Parathyroid adenoma (tissue), 2 donors: ENCODE data around the gene PTPRT.
A peak's percentile ranks its signal among the peaks of the same experiment; 100 is the strongest.

Experiments
- H2AFZ ChIP-seq: fragments of 300-600 bp; sonication (generic); one replicate; pipeline ENCODE4 v1.7.0; 2017; ENCODE audit warnings: antibody characterized with exemption, mild to moderate bottlenecking
- H3K27ac ChIP-seq: fragments of 300-600 bp; sonication (generic); one replicate; pipeline ENCODE4 v1.7.0; 2017
- H3K27me3 ChIP-seq: fragments of 300-600 bp; sonication (generic); one replicate; pipeline ENCODE4 v1.7.0; 2017; ENCODE audit warnings: low read length; ENCODE audit not compliant: control insufficient read depth, insufficient read depth
- H3K36me3 ChIP-seq: fragments of 300-600 bp; sonication (generic); one replicate; pipeline ENCODE4 v1.7.0; 2017; ENCODE audit warnings: low read length; ENCODE audit not compliant: control insufficient read depth, insufficient read depth
- H3K4me1 ChIP-seq: fragments of 300-600 bp; sonication (generic); one replicate; pipeline ENCODE4 v1.7.0; 2017; ENCODE audit warnings: control low read depth
- H3K4me2 ChIP-seq: fragments of 300-600 bp; sonication (generic); one replicate; pipeline ENCODE4 v1.7.0; 2017; ENCODE audit warnings: low read length
- H3K4me3 ChIP-seq: fragments of 300-600 bp; sonication (generic); one replicate; pipeline ENCODE4 v1.7.0; 2017; ENCODE audit warnings: low read depth, low read length
- H3K79me2 ChIP-seq: fragments of 300-600 bp; sonication (generic); one replicate; pipeline ENCODE4 v1.7.0; 2017; ENCODE audit warnings: control low read depth
- H3K9ac ChIP-seq: fragments of 300-600 bp; sonication (generic); one replicate; pipeline ENCODE4 v1.7.0; 2017; ENCODE audit warnings: mild to moderate bottlenecking
- H3K9me3 ChIP-seq: fragments of 300-600 bp; sonication (generic); one replicate; pipeline ENCODE4 v1.7.0; 2017; ENCODE audit warnings: low read length; ENCODE audit not compliant: control insufficient read depth
- TF ChIP-seq, protein P1 (sequence below): fragments of 300-600 bp; sonication (generic); IDR thresholded peaks from one replicate; pipeline ENCODE4 v1.7.0; 2017; ENCODE audit warnings: antibody characterized with exemption, mild to moderate bottlenecking
- donor health status: primary hyperparathyroidism.

Gene PTPRT

DNA sequence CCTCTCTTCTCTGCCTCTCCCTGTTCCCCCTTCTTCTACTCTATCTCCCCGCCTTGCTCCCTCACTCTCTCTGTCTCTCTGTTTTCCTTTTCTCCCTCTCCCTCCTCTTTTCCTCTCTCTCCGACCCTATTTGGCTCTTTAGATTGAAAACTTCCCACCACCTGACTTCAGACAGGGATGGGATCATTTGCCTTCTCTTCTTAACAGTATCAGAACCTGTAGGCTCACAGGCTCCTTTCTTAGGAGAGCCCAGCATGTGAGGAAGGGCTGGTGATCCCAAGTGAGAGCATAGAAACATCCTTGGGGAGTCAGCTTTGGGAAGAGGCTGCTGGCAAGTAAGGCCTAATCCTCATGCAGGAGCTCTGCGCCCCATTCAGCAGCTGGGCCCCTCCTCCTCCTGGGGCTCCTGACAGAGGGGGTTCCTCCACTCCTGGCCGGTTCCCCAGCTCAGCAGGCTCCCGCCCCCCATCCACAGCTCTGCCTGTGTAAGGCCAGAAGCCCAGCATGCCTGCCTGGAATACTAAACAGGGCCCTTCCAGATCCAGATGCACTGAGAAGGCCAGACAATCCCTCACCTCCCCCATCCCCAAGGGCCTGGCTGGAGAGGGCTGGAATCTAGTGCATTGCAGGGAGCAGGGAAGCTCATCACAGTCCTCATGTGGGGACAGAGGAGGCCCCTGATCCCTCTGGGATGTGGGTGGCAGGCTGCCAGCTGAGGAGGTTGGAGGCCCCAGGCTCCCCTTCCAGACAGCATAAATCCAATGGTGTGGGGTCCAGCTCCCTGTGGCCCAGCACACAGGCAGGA is 93.4 kb downstream of the PTPRT start:
- peaks cover 18% of the 10 kb centered on the region for H3K4me1 ChIP-seq
- H2AFZ ChIP-seq: peak overlapping the region; percentile 63
- H3K4me3 ChIP-seq: no peak overlapping the region
- no peaks in the 10 kb centered on the region for H3K9me3 ChIP-seq
- H3K4me2 ChIP-seq: no peak overlapping the region
- no peaks in the 10 kb centered on the region for H3K27me3 ChIP-seq
- no peaks in the 10 kb centered on the region for H3K36me3 ChIP-seq
- peaks cover 7% of the 10 kb centered on the region for H3K79me2 ChIP-seq
- H3K9ac ChIP-seq: no peak overlapping the region
- TF ChIP-seq, protein P1, sequence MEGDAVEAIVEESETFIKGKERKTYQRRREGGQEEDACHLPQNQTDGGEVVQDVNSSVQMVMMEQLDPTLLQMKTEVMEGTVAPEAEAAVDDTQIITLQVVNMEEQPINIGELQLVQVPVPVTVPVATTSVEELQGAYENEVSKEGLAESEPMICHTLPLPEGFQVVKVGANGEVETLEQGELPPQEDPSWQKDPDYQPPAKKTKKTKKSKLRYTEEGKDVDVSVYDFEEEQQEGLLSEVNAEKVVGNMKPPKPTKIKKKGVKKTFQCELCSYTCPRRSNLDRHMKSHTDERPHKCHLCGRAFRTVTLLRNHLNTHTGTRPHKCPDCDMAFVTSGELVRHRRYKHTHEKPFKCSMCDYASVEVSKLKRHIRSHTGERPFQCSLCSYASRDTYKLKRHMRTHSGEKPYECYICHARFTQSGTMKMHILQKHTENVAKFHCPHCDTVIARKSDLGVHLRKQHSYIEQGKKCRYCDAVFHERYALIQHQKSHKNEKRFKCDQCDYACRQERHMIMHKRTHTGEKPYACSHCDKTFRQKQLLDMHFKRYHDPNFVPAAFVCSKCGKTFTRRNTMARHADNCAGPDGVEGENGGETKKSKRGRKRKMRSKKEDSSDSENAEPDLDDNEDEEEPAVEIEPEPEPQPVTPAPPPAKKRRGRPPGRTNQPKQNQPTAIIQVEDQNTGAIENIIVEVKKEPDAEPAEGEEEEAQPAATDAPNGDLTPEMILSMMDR: no peak
- H3K27ac ChIP-seq: peak overlapping the region; percentile 17

DNA sequence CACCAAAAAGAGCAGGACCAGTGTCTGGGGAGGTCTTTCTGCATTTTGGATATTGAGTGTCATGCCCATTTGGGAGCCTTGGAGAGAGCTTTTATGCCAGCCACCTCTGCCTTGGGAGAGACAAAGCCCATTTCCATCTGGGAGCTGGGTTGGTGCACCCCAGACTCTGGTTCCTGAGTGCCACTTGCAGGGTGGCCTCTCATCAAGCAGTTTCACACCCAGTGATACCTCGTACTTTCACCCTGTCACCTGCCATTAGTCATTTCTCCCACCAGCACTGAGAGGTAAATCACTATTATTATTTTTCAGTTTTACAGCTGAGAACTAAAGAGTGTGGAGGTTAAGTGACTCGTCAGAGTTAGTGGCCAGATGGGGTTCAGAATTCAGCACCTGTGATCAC is 94.7 kb downstream of the PTPRT start:
- no peak overlapping the region for H3K4me3 ChIP-seq
- no peak overlapping the region for H3K27ac ChIP-seq
- TF ChIP-seq, protein P1: no peak
- H3K79me2 ChIP-seq: peaks cover 7% of the 10 kb centered on the region
- no peaks in the 10 kb centered on the region for H3K36me3 ChIP-seq
- no peak overlapping the region for H3K4me2 ChIP-seq
- no peaks in the 10 kb centered on the region for H3K9me3 ChIP-seq
- H2AFZ ChIP-seq: no peak overlapping the region
- no peak overlapping the region for H3K9ac ChIP-seq
- H3K4me1 ChIP-seq: peaks cover 12% of the 10 kb centered on the region
- H3K27me3 ChIP-seq: no peaks in the 10 kb centered on the region

DNA sequence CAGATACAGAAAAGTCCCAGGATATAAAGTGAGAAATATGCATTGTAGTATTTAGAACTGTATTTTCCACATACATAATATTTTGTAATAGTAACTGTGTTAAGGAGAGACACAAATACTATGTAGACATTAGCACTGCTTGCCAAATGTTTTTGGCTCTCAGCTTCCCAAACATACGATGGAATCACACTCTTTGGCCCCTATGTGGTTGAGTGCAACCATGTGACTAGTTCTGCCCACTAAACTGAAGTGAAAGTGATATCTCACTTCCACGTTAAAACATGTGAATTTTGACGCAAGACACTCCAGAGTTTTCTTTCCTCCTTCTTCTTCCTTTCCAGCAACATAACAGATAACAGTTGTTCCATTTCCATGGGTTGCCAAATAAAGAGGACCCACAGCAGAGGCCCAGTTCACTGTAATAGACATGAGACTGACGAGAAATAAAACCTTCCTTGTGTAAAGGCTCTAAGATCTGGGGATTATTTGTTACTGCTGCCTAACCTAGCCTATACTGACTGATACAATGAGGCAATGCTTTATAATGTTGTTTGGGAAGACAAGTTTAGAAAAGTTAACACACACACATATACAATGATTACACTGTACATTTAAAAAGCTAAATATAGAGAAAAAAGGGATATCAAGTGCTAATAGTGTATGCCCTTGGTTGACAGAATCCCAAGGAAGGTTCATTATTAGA is 97.2 kb downstream of the PTPRT start:
- no peaks in the 10 kb centered on the region for H3K27me3 ChIP-seq
- H2AFZ ChIP-seq: no peak overlapping the region
- H3K9me3 ChIP-seq: no peaks in the 10 kb centered on the region
- TF ChIP-seq, protein P1: no peak
- H3K79me2 ChIP-seq: peaks cover 8% of the 10 kb centered on the region
- H3K27ac ChIP-seq: no peak overlapping the region
- H3K4me2 ChIP-seq: no peak overlapping the region
- no peak overlapping the region for H3K4me3 ChIP-seq
- H3K36me3 ChIP-seq: no peaks in the 10 kb centered on the region
- peaks cover 12% of the 10 kb centered on the region for H3K4me1 ChIP-seq
- no peak overlapping the region for H3K9ac ChIP-seq

DNA sequence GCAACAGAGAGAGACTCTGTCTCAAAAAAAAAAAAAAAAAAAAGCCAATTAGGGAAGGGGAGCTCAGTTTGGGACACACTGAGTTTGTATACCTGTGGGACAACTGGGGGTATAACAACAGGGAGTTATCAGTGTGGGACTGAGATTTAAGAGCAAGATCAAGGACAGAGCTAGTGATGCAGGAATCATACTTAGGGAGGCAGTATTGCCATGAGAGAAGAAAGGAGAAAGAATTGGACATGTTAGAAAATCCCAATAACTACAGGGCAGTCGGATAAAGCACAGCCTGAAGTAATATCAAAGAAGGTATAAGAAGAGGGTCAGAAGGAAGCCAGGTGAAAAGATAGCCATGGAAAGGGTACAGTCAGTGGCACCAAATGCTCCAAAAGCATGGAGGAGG is 121.2 kb downstream of the PTPRT start:
- Histone ChIP-seq H3K4me2 (no peak overlapping the region), H3K79me2 (peaks cover 34% of the 10 kb centered on the region), H3K4me3 (no peak overlapping the region), H3K9me3 (no peaks in the 10 kb centered on the region), H3K4me1 (peaks cover 24% of the 10 kb centered on the region), H3K27ac (no peak overlapping the region), H3K36me3 (no peaks in the 10 kb centered on the region), H2AFZ (no peak overlapping the region), H3K9ac (no peak overlapping the region), H3K27me3 (no peaks in the 10 kb centered on the region)
- TF ChIP-seq, protein P1: no peak
